AG04449 (cell line): ENCODE measurements around the gene SPIRE2.

ENCODE experiments used
- CTCF ChIA-PET: fragments of 350-600 bp; formaldehyde crosslinking; extraction: SDS; loops from one replicate; lab custom pipeline; 2021; ENCODE audit warnings: antibody characterized with exemption; lab: Yijun Ruan, JAX
- POLR2A ChIA-PET: fragments of 400-600, 350-600 bp; formaldehyde crosslinking; extraction: SDS; loops from one replicate; lab custom pipeline; 2020; ENCODE audit warnings: antibody characterized with exemption, inconsistent platforms; lab: Yijun Ruan, JAX
- DNase-seq: peaks from one replicate; pipeline ENCODE4 v3.0.0-alpha.2; 2010; ENCODE audit warnings: low read depth, low spot score
- H3K4me3 ChIP-seq: 2 replicates; pipeline ENCODE4 v1.5.1; 2011; ENCODE audit warnings: low read depth, mild to moderate bottlenecking, control low read depth, low read length
- TF ChIP-seq, protein P1 (sequence below): IDR thresholded peaks from one replicate; pipeline ENCODE4 v1.5.1; 2011; ENCODE audit warnings: mild to moderate bottlenecking, moderate library complexity, low read length, control low read depth, inconsistent platforms; ENCODE audit not compliant: insufficient read depth; ENCODE audit errors: missing control alignments

The SPIRE2 gene

DNA sequence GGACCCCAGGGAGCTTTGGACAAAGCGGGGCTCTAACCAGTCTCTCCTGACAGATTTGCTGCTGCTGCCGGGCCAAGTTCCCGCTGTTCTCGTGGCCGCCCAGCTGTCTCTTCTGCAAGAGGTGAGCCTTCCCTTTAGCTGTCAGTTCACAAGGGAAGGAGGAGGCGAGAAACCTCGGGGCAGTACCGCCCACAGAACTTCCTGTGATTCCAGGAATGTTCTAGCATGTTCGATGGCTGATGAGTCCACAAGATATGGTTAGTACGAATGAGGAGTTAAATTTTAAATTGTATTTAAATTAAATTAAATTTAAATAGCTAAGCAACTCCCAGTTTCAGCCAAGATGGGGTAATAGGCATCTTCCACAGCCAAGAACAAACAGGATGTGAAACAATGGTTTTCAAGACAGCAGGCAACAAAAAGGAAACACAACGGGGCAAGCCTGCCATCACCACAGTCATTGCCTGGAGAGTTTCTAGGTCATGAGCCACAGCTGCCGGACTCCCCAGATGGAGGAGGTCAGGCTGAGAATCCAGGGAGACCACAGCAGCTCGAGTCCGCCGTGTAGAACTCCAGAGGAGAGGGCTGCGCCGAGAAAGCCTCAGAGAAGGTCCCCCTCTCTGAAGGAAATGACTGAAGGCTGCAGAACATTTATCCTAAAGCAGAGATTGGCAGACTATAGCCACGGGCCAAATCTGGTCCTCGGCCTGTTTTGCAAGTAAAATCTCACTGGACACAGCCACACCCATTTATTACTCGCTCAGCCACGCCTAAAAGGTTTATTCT is 35.7 kb downstream of the SPIRE2 start:
- TF ChIP-seq, protein P1, sequence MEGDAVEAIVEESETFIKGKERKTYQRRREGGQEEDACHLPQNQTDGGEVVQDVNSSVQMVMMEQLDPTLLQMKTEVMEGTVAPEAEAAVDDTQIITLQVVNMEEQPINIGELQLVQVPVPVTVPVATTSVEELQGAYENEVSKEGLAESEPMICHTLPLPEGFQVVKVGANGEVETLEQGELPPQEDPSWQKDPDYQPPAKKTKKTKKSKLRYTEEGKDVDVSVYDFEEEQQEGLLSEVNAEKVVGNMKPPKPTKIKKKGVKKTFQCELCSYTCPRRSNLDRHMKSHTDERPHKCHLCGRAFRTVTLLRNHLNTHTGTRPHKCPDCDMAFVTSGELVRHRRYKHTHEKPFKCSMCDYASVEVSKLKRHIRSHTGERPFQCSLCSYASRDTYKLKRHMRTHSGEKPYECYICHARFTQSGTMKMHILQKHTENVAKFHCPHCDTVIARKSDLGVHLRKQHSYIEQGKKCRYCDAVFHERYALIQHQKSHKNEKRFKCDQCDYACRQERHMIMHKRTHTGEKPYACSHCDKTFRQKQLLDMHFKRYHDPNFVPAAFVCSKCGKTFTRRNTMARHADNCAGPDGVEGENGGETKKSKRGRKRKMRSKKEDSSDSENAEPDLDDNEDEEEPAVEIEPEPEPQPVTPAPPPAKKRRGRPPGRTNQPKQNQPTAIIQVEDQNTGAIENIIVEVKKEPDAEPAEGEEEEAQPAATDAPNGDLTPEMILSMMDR, result no peak
- DNase-seq, result no peak
- POLR2A ChIA-PET, result interaction anchor here (2.6 kb wide), 1 partner anchor 9 kb away, joined by 9 read pairs; the partner anchor contains the start of gene TCF25
- CTCF ChIA-PET, result interaction anchor here (0.8 to 6.5 kb wide), 9 partner anchors 9 to 204 kb away, joined by 3 to 83 read pairs (median 5); partner anchors contain the start of genes MC1R, SPATA2L and TCF25
- no peak overlapping the region for H3K4me3 ChIP-seq

DNA sequence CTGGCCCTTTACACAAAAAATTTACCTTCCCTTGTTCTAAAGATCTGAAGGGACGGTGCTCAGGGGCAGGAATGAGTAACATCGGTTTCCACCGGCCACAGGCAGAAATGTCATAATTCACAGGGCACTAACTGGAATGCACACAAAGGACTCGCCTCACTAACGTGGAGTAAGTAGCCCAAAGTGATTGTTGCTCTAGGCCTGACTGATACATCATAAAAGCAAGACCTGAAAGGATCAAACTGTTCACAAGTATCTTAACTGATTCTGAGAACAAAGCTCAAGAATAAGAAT is 36.2 kb downstream of the SPIRE2 start:
- no peak overlapping the region for H3K4me3 ChIP-seq
- DNase-seq, result no peak
- ChIA-PET CTCF (interaction anchor here (1.0 to 6.5 kb wide), 6 partner anchors 9 to 164 kb away, joined by 3 to 83 read pairs (median 32); partner anchors contain the start of genes MC1R, SPATA2L and TCF25), POLR2A (interaction anchor here (2.6 kb wide), 1 partner anchor 9 kb away, joined by 9 read pairs; the partner anchor contains the start of gene TCF25)
- TF ChIP-seq, protein P1, result no peak

DNA sequence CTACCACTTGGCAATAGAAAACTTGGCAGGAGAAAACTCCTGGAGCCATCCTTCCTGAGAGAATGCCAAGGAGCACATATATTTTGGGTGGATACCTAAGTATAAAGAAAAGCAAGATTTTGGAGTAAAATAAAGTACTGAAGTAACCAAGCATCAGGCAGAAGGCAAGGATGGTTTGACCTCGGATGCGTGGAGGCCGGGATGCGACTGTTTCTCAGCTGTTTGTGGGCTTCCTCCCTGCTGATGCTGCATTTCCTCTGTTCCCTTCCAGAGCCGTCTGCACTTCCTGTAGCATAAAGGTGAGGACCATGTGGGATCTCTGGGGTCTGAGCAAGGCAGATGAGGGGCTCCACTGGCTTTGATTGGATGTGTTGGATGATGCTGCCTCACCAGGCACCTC is 39.6 kb downstream of the SPIRE2 start:
- no peak for DNase-seq
- no peak overlapping the region for H3K4me3 ChIP-seq
- TF ChIP-seq, protein P1, result no peak
- CTCF ChIA-PET, result no interaction called here
- POLR2A ChIA-PET, result no interaction called here

DNA sequence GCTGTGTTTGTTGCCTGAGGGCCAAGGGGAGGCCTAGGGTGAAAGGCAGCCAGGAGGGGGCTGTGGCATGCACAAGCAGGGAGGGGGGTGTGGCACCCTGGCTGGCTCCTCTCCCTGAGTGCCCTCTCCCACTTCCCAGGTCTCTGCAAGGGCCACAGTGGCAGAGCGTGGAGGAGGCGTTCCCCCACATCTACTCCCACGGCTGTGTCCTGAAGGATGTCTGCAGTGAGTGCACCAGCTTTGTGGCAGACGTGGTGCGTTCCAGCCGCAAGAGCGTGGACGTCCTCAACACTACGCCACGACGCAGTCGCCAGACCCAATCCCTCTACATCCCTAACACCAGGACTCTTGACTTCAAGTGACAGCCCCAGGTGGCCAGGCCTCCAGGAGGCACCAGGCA is 41.6 kb downstream of the SPIRE2 start:
- POLR2A ChIA-PET, result interaction anchor here (0.7 kb wide), 1 partner anchor 184 kb away, joined by 3 read pairs; the partner anchor contains the start of gene CDK10
- TF ChIP-seq, protein P1, result no peak
- CTCF ChIA-PET, result interaction anchor here (8.7 kb wide), 1 partner anchor 8 kb away, joined by 83 read pairs; no protein-coding TSS in a partner anchor
- DNase-seq, result no peak
- H3K4me3 ChIP-seq, result no peak overlapping the region

DNA sequence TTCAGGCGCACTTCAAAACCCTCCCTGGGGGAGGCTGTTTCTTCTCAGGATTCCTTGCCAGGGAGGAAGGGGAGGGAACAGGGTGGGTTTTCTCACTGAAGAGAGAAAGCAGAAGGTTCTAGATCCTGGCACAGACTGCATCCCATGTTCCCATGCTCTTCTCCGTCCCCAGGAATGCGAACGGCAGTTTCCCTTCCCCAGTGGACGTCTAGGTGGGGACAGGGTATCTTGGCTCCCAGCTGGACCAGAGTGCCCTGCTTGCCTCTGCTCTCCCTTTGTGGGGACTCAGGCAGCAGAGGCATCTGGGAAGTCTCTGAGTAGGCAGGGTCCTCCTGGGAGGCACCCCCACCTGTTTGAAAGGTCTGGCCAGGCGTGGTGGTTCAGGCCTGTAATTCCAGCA is 42.2 kb downstream of the SPIRE2 start:
- POLR2A ChIA-PET, result interaction anchor here (0.6 to 1.1 kb wide), 3 partner anchors 8 to 184 kb away, joined by 3 to 4 read pairs (median 4); partner anchors contain the start of gene CDK10
- CTCF ChIA-PET, result interaction anchor here (8.7 kb wide), 1 partner anchor 9 kb away, joined by 83 read pairs; no protein-coding TSS in a partner anchor
- DNase-seq, result no peak
- TF ChIP-seq, protein P1, result no peak
- H3K4me3 ChIP-seq, result no peak overlapping the region

DNA sequence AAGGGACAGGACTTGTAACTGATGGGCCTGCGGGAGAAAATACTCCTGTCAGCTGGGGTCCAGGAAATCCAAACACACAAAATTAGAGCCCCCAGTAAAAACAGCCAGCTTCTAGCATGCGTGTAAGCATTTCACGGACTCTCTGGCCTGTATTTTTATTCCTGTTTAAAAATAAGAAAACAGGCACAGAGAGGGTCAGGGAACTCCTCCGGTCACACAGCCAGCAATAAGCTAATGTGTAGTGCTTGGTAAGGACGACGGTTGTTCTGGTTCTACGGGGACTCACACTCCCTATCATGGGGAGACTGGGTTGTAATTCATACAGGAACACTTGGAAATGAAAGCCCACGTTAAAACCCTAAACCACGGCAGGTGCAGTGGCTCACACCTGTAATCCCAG is 43.6 kb downstream of the SPIRE2 start:
- POLR2A ChIA-PET, result no interaction called here
- no peak overlapping the region for H3K4me3 ChIP-seq
- TF ChIP-seq, protein P1, result no peak
- DNase-seq, result no peak
- CTCF ChIA-PET, result interaction anchor here (1.5 to 8.7 kb wide), 2 partner anchors 10 to 172 kb away, joined by 4 to 83 read pairs; no protein-coding TSS in a partner anchor
